Stimulated activated CD4-positive, alpha-beta T cell treated with anti-CD3 and anti-CD28 coated beads, Interleukin-12 subunit alpha, Interleukin-12 subunit beta, amount 100 ng/mL, for 4 hours (primary cell): ENCODE measurements around the gene PRM2.
"Not testable (repeated sequence)": the region's sequence is repeated elsewhere in the genome, so short reads cannot be mapped to it uniquely, and the experiment has no call there.

Experiments
- DNase-seq: peaks from one replicate; pipeline ENCODE4 v3.0.0-alpha.2; 2020

The PRM2 gene

GRCh38 chr16:11307639-11308492 lies 31.6 kb upstream of the PRM2 start:
- no peak for DNase-seq

DNA sequence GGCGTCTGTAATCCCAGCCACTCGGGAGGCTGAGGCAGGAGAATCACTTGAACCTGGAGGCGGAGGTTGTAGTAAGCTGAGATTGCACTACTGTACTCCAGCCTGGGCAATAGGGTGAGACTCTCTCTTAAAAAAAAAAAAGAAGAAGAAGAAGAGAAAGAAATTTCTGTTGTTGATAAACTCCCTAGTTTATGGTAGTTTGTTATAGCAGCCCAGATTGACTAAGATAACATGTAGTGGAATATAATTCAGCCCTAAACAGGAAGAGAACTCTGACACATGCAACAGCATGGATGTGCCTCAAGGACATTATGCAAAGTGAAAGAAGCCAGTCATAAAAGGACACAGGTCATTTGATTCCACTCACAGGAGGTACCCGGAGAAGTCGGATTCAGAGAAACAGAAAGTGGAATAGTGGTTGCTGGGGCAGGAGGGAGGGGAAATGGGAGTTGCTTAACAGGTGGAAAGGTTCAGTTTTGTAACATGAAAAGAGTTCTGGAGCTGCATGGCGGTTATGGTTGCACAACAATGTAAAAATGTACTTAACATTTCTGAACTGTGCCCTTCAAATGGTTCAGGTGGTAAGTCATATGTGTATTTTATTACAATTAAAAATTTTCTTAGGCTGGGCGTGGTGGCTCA lies 30.8 kb upstream of the PRM2 start:
- DNase-seq: no peak

- no peak for DNase-seq
Observed at GRCh38 chr16:11306381-11306780, 30.1 kb upstream of the PRM2 start.

GRCh38 chr16:11303405-11304138 lies 27.3 kb upstream of the PRM2 start:
- no peak for DNase-seq

GRCh38 chr16:11302977-11303376 lies 26.7 kb upstream of the PRM2 start:
- DNase-seq: no peak

DNA sequence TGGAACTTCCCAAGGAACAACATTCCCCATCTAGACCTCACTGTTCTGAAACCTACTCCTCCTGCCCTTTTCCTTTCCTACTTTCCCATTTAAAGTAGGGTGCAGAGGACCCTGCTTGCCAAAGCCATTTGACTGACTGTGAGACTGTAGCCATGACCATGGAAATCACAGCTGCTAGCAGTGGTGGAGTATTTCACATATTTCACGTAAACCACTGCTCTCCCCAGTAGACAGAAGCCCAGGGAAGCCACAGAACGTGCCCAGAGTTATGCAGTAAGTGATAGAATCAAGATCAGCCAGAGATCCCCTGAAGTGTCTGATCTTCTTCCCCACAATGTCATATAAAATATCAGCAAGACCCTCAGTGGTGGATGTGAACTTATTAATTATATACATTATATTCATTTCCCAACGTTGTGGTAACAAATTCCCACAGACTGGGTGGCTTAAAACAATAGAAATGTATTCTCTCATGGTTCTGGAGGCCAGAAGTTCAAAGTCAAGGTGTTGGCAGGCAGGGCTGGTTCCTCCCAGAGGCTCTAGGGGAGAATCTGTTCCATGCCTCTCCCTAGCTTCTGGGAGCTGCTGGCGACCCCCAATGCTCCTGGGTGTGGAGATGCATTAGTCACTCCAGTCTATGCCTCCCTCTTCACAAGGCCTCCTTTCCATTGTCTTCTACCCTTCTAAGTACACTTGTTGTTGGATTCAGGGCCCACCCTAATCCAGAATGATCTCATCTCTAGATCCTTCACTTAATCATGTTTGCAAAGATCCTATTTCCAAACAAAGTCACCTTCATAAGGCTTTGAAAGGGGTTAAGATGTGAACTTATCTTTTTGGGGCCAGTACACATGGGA lies 25.6 kb upstream of the PRM2 start:
- no peak for DNase-seq

- DNase-seq: no peak
Observed at GRCh38 chr16:11300560-11300892, 24.2 kb upstream of the PRM2 start.

GRCh38 chr16:11299865-11300559 lies 23.7 kb upstream of the PRM2 start:
- no peak for DNase-seq

DNA sequence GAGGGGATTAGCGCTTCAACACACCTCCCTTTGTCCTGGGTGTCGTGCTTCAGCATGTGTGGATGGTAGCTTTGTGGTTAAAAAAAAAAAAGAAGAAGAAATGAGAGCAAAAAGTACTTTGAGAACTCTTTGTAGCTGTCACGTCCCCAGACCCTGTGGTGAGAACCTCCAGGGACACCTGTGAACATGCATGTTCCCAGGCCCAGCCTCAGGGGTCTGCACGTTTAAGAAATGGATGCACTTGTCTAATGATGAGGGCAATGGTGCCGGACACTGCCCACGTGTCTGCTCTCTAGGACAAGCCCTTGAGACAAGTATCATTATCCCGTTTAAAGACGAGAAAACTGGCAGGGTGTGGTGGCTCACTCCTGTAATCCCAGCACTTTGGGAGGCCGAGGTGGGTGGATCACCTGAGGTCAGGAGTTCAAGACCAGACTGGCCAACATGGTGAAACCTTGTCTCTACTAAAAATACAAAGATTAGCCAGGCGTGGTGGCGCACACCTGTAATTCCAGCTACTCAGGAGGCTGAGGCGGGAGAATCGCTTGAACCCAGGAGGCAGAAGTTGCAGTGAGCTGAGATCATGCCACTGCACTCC lies 22.8 kb upstream of the PRM2 start:
- not testable (repeated sequence) for DNase-seq

DNA sequence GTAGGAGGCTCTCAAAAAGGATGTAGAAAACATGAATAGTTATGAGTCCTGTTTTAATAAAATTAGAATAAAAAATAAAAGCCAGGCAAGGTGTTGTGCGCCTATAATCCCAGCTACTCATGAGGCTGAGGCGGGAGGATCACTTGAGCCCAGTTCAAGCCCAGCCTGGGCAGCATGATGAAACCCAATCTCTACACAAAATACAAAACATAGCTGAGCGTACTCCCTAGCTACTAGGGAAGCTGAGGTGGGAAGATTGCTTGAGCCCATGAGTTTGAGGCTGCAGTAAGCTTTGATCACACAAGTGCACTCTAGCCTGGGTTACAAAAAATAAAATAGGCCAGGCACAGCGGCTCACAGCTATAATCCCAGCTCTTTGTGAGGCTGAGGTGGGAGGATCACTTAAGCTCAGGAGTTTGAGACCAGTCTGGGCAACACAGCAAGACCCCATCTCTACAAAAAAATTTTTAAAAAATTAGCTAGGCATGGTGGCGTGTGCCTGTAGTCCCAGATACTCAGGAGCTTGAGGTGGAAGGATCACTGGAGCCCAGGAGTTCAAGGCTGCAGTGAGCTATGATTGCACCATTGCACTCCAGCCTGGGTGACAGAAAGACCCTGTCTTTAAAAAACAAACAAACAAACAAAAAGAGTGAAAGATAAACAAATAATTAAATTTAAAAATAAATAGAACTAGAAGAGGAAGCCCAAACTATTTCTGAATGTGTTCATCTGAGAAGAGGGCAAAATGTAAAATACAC lies 22.0 kb upstream of the PRM2 start:
- DNase-seq: no peak

- DNase-seq: peak; percentile 52
Observed at GRCh38 chr16:11297492-11298142, 21.3 kb upstream of the PRM2 start.

GRCh38 chr16:11296706-11297491 lies 20.6 kb upstream of the PRM2 start:
- DNase-seq: no peak

DNA sequence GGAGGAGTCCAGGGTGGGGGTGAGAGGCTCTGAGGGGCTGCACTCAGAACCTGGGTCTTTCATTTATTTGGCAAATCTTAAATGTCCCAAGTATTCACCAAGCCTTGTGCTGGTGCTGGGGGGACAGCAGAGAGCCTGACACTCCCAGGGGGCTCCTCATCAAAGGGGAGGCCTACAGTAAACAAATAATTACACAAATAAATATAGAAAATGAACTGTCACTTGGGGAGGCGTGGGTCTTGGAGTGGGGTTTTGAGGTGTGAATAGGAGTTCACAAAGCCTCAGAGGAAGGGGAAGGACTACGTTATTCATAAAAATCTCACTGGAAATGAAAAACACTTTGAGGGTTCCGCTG lies 20.0 kb upstream of the PRM2 start:
- DNase-seq: no peak

- no peak for DNase-seq
Observed at GRCh38 chr16:11295672-11296071, 19.4 kb upstream of the PRM2 start.

DNA sequence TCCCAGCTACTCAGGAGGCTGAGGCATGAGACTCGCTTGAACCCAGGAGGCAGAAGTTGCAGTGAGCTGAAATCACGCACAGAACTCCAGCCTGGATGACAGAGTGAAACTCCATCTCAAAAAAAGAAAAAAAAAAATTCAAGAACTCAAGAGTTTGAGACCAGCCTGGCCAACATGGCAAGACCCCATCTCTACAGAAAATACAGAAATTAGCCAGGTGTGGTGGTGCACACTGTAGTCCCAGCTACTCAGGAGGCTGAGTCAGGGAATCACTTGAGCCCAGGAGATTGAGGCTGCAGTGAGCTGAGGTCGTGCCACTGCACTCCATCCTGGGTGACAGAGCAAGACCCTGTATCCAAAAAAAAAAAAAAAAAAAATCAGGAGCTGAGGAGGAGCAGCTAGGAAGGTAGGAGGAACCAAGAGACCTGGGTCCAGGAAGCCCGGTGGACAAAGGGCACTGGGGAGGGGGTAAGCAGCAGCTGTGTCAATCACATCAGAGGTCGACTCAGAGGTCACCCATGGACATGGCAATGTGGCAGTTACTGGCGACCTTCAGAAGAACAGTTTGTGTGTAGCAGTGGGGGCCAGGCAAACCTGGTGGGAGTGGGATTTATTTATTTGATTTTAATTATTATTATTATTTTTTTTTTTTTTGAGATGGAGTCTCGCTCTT lies 15.9 kb upstream of the PRM2 start:
- DNase-seq: no peak

DNA sequence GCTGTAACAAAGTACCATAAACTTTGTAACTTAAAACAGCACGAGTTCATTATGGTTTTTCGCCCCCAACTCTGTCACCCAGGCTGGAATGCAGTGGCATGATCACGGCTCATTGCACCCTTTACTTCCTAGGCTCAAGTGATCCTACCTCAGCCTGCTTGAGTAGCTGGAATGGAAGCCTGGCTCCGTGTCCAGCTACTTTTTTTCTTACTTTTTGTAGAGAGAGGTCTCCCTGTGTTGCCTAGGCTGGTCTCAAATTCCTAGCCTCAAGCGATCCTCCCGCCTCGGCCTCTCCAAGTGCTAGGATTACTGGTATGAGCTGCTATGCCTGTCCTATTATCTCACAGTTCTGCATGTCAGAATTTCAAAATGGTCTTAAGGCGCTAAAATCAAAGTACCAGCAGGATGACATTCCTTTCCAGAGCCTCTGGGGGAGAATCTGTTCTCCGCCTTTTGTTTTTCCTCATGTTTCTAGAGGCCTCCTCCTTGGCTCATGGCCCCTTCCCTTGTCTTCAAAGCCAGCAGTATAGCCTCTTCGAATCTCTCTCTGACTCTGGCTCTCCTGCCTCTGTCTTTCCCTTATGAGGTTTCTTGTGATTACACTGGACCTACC lies 14.9 kb upstream of the PRM2 start:
- no peak for DNase-seq

DNA sequence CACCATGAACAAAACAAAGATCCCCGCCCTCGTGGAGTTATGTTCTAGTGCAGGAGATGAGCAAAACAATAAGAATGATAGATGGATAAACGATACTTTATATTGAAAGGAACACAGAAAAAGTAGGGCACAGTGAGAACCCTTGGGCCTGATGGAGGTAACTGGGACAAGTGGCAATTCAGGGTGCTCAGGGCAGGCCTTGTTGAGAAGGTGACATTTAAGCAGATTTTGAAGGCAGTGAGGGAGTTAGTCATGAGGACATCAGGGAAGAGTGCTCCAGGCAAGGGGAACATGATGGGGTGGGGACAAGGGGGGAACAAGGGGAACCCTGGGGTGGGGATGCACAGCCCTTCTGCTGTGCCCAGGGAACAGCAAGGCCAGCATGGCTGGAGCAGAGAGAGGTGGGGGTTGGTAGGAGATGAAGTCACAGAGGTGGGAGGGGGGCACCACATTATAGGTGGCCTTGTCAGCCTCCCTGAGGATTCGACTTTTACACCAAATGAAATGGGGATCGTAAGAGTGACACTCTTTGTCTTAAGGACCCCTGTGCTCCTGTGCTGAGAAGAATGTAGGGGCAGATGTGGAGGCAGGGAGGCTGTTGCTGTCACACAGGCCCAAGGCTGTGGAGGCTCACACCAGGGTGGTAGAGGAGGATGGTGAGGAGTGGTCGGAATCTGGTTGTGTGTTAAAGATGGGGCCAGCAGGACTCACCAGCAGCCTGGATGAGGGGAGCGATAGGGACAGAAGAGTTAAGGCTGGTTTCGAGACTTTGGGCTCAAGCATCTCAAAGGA lies 14.0 kb upstream of the PRM2 start:
- no peak for DNase-seq

DNA sequence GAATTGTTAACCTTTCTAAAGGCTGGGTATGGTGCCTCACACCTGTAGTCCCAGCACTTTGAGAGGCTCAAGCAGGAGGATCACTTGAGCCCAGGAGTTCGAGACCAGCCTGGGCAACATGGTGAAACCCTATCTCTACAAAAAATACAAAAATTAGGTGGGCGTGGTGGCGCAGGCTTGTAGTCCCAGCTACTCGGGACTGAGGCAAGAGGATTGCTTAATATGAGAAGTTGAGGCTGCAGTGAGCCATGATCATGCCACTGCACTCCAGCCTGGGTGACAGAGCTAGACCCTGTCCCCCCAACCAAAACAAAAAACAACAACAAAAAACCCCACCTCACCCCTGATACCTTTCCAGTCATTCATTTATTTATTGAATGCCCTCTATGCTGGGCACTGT lies 13.4 kb upstream of the PRM2 start:
- not testable (repeated sequence) for DNase-seq
